ENCODE measurements around the gene SNRPN.
A peak's percentile ranks its signal among the peaks of the same experiment; 100 is the strongest.

The SNRPN gene

GRCh38 chr15:24943361-24943760 is 11.4 kb upstream of the SNRPN start:
- no peak overlapping the region for H3K27ac ChIP-seq (ENCODE audit: poor library complexity, severe bottlenecking)

GRCh38 chr15:24944954-24945353 is 9.8 kb upstream of the SNRPN start:
- H3K4me1 ChIP-seq (ENCODE audit: insufficient read depth, poor library complexity, severe bottlenecking) = no peaks in the 10 kb centered on the region
- H3K9me3 ChIP-seq (ENCODE audit: severe bottlenecking) = peaks cover 8% of the 10 kb centered on the region
- H3K27ac ChIP-seq (ENCODE audit: poor library complexity, severe bottlenecking) = no peak overlapping the region
- TF ChIP-seq CTCF (IDR thresholded peaks at IDR 0.05; ENCODE audit: poor library complexity, severe bottlenecking) = no peak
- DNase-seq (ENCODE audit: low spot score) (no peak), ATAC-seq (ENCODE audit: low read depth) (no peak)
- no peaks in the 10 kb centered on the region for H3K27me3 ChIP-seq (ENCODE audit: insufficient read depth, poor library complexity, severe bottlenecking)
- H3K36me3 ChIP-seq (ENCODE audit: low read depth) = no peaks in the 10 kb centered on the region
- H3K4me3 ChIP-seq (ENCODE audit: severe bottlenecking) = no peak overlapping the region

More at GRCh38 chr15:24943361-24943760, 11.4 kb upstream of the SNRPN start:
- no peak for DNase-seq (ENCODE audit: low spot score)
- H3K4me1 ChIP-seq (ENCODE audit: insufficient read depth, poor library complexity, severe bottlenecking) = no peaks in the 10 kb centered on the region
- no peak for ATAC-seq (ENCODE audit: low read depth)
- no peak overlapping the region for H3K4me3 ChIP-seq (ENCODE audit: severe bottlenecking)
- no peak for TF ChIP-seq CTCF (IDR thresholded peaks at IDR 0.05; ENCODE audit: poor library complexity, severe bottlenecking)
- H3K27me3 ChIP-seq (ENCODE audit: insufficient read depth, poor library complexity, severe bottlenecking) = no peaks in the 10 kb centered on the region
- peaks cover 9% of the 10 kb centered on the region for H3K9me3 ChIP-seq (ENCODE audit: severe bottlenecking)
- H3K36me3 ChIP-seq (ENCODE audit: low read depth) = no peaks in the 10 kb centered on the region

- ATAC-seq (ENCODE audit: low read depth) (no peak), DNase-seq (ENCODE audit: low spot score) (no peak)
- H3K36me3 ChIP-seq (ENCODE audit: low read depth) = no peaks in the 10 kb centered on the region
- peaks cover 7% of the 10 kb centered on the region for H3K9me3 ChIP-seq (ENCODE audit: severe bottlenecking)
- H3K4me3 ChIP-seq (ENCODE audit: severe bottlenecking) = no peak overlapping the region
- no peak overlapping the region for H3K27ac ChIP-seq (ENCODE audit: poor library complexity, severe bottlenecking)
- H3K27me3 ChIP-seq (ENCODE audit: insufficient read depth, poor library complexity, severe bottlenecking) = no peaks in the 10 kb centered on the region
- no peak for TF ChIP-seq CTCF (IDR thresholded peaks at IDR 0.05; ENCODE audit: poor library complexity, severe bottlenecking)
- no peaks in the 10 kb centered on the region for H3K4me1 ChIP-seq (ENCODE audit: insufficient read depth, poor library complexity, severe bottlenecking)
Observed at GRCh38 chr15:24945711-24946110, 9.1 kb upstream of the SNRPN start.

GRCh38 chr15:24948495-24948894 is 6.3 kb upstream of the SNRPN start:
- no peak for ATAC-seq (ENCODE audit: low read depth)
- no peak for TF ChIP-seq CTCF (IDR thresholded peaks at IDR 0.05; ENCODE audit: poor library complexity, severe bottlenecking)

GRCh38 chr15:24955531-24955921 is 739 bp downstream of the SNRPN start:
- ATAC-seq (ENCODE audit: low read depth) = peak; percentile 2; the same call in 2 of the 3 replicates
- Histone ChIP-seq H3K36me3 (ENCODE audit: low read depth) (peaks cover 12% of the 10 kb centered on the region), H3K4me3 (ENCODE audit: severe bottlenecking) (peak overlapping the region; percentile 58), H3K27me3 (ENCODE audit: insufficient read depth, poor library complexity, severe bottlenecking) (no peaks in the 10 kb centered on the region), H3K4me1 (ENCODE audit: insufficient read depth, poor library complexity, severe bottlenecking) (peaks cover 5% of the 10 kb centered on the region), H3K27ac (ENCODE audit: poor library complexity, severe bottlenecking) (peak overlapping the region; percentile 71), H3K9me3 (ENCODE audit: severe bottlenecking) (peaks cover 3% of the 10 kb centered on the region)
- DNase-seq (ENCODE audit: low spot score) = peak; percentile 73
- TF ChIP-seq CTCF (IDR thresholded peaks at IDR 0.05; ENCODE audit: poor library complexity, severe bottlenecking) = no peak

More at GRCh38 chr15:24948495-24948894, 6.3 kb upstream of the SNRPN start:
- Histone ChIP-seq H3K27ac (ENCODE audit: poor library complexity, severe bottlenecking) (no peak overlapping the region), H3K4me1 (ENCODE audit: insufficient read depth, poor library complexity, severe bottlenecking) (no peaks in the 10 kb centered on the region), H3K9me3 (ENCODE audit: severe bottlenecking) (peaks cover 7% of the 10 kb centered on the region), H3K4me3 (ENCODE audit: severe bottlenecking) (no peak overlapping the region), H3K27me3 (ENCODE audit: insufficient read depth, poor library complexity, severe bottlenecking) (no peaks in the 10 kb centered on the region), H3K36me3 (ENCODE audit: low read depth) (no peaks in the 10 kb centered on the region)
- no peak for DNase-seq (ENCODE audit: low spot score)
